HG02763 (cell line): Measurements from ENCODE around the gene GRAMD2A.
A peak's percentile ranks its signal among the peaks of the same experiment; 100 is the strongest.

ENCODE experiments used
- ATAC-seq: cut with Tn5 transposase; IDR thresholded peaks from one replicate; pipeline ENCODE4 v1.9.1; 2021; ENCODE audit warnings: mild to moderate bottlenecking, moderate library complexity; ENCODE audit not compliant: unreplicated experiment

Gene GRAMD2A

GRCh38 chr15:72197460-72198355, at the start of gene GRAMD2A:
Gene GRAMD2A (minus strand): TSS chr15:72197787.
- ATAC-seq = no peak

DNA sequence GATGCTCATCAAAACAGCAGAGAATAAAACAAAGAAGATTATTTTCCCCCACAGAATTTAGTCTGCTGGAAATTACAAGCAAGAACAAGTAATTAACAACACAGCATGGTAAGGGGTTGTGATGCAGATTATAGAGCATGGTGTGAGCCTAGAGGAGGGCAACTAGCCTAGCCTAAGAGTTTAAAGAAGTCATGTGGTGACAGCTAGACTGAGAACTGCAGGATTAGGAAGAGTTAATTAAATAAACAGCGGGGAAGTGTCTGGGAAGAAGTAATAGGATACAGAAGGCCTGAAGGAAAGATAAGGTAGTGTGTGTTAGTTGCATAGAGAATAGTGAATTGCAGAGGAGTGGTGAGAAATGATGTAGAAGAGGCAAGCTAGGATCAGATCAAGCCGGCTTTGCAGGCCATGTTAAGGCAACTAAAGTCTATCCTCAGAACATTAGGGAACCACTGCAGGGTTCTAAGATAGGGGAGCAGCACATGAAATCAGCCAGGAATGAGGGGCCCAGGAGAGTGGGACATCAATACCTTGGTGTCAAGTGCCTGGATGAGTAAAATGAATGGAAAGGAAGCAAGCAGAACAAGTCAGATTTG, 45.3 kb upstream of the GRAMD2A start:
- no peak for ATAC-seq

DNA sequence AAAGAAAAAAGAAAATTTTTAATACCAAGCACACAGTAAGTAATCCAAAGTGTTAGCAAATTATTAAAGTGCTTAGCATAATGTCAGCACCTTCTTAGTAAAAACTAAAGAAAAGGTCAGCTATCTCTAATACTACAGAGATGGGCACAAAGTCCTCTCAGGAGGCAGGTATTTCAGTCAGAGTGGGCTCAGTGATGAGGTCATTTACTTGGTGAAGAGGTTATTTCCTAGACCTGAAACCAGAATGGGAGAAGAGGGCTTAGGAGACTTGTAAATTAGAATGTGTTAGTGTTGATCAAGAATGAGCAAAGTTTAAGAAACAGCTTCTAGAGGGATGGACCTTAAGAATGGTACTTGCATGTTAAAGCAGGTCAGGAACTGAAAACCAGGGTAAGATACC, 42.1 kb upstream of the GRAMD2A start:
- ATAC-seq = no peak

- no peak for ATAC-seq
Observed at GRCh38 chr15:72238586-72238985, 41.0 kb upstream of the GRAMD2A start.

DNA sequence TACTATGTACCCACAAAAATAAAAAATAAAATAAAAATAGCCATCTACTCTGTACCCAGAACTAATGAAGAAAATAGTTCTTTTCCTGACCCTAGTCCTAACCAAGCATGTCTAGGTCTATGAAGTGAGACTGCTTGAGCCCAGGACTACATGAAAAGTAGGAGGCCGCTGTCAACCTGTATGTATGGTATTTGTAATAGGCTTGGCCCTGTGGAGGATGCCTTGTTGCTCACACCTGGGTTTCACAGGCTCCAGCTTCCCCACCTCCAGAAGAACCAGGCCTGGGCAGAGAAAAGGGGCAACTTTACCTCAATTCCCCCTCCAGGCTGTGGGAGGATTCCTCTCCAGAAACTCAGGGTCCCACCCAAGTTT, 40.3 kb upstream of the GRAMD2A start:
- ATAC-seq = no peak

GRCh38 chr15:72237029-72237852, 39.7 kb upstream of the GRAMD2A start:
- ATAC-seq = peak; percentile 57

DNA sequence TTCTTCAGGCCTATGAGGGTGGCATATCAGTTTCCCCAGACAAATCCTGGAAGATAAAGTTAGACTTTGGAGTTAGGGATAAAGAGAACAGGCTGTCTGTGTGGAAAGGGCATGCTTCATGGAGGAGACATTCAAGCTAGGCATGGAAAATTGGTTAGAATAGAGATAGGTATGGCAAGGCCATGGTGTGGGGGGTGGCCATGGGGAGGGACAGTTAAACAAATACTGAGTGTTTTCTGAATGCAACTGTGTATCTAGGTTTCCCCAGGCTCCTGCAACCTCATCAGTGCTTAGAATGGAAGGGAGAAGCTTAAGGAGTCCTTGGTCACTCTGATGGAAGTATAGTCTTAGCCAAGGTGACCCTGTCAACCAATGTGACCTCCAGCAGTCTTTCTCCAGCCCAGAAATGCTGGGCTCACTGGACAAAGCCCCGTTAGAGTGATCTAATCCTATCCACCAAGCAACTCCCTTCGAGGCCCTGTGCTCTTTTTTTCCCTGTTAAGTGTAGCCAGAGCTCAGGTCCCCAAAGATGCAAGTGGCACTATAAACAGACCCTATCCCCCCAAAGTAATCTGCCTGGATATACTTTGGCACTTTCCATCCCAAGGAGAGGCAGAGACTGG, 38.9 kb upstream of the GRAMD2A start:
- no peak for ATAC-seq

DNA sequence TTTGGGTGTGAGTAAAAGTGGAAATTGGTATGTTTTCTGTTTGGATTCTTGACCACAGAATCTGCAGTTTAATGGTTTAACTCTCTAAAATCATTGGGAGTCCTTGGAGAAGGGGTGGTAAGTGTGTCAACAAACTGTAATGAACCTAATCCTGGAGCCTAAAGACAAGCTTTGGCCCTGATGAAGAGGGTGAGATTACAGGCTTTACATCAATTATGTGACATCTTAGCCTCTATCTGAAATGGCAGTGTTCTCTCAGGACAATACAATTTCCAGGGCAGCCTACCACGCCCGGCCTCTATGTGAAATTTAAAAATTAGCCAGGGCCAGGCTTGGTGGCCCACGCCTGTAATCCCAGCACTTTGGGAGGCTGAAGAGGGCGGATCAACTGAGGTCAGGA, 37.7 kb upstream of the GRAMD2A start:
- ATAC-seq = no peak

DNA sequence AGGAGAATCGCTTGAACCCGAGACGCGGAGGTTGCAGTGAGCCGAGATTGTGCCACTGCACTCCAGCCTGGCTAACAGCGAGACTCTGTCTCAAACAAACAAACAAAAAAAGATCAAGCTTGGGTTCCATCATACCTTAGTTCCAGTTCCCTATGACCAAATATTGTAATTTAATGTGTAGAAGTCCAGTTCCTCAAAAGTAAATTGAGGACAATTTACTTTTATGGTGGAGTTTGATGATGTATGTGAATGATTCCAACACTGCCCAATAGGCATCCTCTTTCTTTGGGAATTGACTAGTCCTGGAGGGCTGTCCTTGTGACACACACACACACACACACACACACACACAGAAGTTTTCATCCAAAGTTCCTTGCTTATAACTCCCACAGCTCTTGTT, 36.2 kb upstream of the GRAMD2A start:
- ATAC-seq = no peak

DNA sequence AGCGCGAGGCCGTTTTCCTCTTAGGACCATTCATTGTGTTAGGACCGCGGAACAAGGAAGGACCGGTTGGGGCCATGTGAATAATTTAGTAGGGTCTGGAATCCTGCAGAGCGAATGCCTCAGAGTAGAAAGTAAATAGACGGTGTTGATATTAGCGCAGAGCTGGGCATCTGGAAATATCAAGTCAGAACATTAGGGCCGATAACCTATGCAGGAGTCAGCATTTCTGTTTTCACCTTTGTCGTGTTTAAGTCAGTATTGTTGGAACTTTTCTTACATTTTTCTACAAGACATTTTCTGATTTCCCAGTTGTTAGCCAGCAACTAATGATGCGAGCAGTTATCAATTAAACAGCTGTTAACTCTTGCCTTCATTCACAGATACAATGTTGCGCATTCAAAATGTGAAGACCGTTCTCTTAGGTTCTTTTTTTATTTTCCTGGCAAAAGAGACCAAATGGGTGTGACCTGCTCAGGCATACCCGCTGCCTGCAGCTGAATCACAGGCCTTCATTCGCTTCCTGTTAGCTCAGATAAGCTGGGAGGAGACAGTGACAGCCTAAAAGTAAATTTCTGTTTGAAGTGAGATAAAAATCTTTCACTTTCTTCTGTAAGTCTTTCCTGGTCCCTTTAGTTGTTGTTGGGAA, 34.4 kb upstream of the GRAMD2A start:
- no peak for ATAC-seq

GRCh38 chr15:72231066-72231832, 33.7 kb upstream of the GRAMD2A start, which contains the start of gene PKM:
Gene PKM (minus strand): TSS chr15:72231190. CDS start chr15:72219097, 12,093 bp downstream.
- peak; percentile 44 for ATAC-seq

DNA sequence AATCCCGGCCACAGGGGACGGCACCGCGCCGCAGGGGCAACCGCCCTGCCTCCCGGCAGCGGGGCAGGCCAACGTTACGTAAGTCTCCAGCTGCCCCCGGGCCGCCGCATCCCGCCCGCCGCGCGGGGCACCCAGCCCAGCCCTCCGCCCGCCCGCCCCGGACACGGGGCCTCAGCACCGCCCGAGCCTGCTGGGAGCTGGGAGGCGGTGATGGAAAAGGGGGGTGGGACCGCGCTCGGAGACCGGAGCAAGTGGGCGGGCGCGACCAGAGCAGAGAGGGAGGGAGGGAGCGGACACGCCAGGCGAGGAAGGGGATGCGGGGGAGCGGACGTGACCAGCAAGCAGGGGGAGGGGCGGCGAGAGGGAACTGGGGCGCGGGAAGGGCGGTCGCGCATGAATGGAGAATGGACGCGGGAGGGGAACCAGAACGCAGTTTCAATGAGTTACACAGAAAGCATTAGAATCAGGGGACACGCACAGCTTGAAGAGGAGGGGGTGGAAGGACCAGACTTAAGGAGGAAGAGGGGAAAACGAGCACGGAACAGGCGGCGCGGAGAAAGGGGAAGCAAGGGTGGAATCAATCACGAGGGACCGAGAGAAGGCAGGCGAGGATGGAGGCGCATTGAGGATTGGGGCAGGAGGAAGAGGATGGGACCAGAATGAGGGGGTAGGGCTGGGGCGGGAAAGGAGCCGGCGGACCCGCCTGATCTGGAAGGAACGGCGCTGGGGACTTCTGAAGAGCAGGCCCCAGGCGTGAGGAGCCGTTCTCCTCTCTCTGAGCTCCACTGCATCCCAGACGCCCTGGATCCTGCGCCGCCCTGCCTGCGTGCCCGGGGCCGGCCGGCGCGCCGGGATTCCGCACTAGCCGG, 32.8 kb upstream of the GRAMD2A start:
- no peak for ATAC-seq

DNA sequence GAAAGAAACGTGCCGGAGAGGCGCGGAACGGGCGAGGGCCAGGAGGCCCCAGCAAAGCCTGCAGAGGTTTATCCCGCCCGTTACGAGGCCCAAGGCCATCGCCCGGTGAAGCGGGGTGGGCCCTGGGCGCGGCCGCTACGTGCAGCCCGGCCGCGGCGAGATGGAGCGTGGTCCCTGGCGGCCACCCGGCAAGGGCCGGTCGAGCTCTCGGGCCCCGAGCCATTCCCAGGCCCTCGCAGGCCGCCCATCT, 32.3 kb upstream of the GRAMD2A start:
- no peak for ATAC-seq

GRCh38 chr15:72229076-72229946, 31.7 kb upstream of the GRAMD2A start:
- ATAC-seq = no peak

DNA sequence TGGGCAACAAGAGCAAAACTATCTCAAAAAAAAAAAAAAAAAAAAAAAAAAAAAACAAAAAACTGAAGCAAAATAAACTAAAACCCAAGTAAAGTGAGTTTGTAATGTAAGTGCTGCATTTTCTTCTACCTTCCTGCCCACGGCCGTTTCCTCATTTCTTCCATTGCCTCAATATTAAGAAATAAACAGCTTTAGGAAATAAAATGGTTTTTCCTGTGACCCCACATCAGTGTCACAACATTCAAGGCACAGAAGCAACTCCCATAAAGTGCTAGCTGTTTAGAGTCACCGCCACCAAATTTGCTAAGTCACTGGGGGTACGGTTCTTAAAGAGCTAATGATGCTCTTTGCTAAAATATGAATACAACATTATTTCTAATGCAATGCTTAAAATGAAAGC, 30.1 kb upstream of the GRAMD2A start:
- ATAC-seq = no peak

- no peak for ATAC-seq
Observed at GRCh38 chr15:72227192-72227586, 29.6 kb upstream of the GRAMD2A start.

- no peak for ATAC-seq
Observed at GRCh38 chr15:72223278-72223677, 25.7 kb upstream of the GRAMD2A start.

- no peak for ATAC-seq
Observed at GRCh38 chr15:72222393-72222792, 24.8 kb upstream of the GRAMD2A start.
